Spinal cord (tissue), 10 donors: ENCODE measurements around the gene RBMS2. TPM values are rescaled to one million over a fixed set of nuclear protein-coding genes. Genes with fewer than 3 reads are reported as not detected.

Experiments used
- DNase-seq, 6 donors: peaks; one replicate each; pipeline versions ENCODE4 v3.0.0 to v3.0.0-alpha.2; 2013 to 2015; ENCODE audit warnings: low spot score in 6 of 6, low read depth in 4 of 6
- H3K27ac ChIP-seq: one replicate; pipeline ENCODE4 v1.5.1; 2013; ENCODE audit warnings: low read depth, low read length, control low read depth
- H3K27me3 ChIP-seq: one replicate; pipeline ENCODE4 v1.6.1; 2013; ENCODE audit warnings: low read length; ENCODE audit not compliant: control insufficient read depth, insufficient read depth
- H3K36me3 ChIP-seq: one replicate; pipeline ENCODE4 v1.6.1; 2013; ENCODE audit warnings: low read length; ENCODE audit not compliant: control insufficient read depth, insufficient read depth
- H3K4me1 ChIP-seq: one replicate; pipeline ENCODE4 v1.6.1; 2013; ENCODE audit warnings: low read length; ENCODE audit not compliant: control insufficient read depth, insufficient read depth
- H3K4me3 ChIP-seq: one replicate; pipeline ENCODE4 v1.5.1; 2013; ENCODE audit warnings: low read depth, low read length, control low read depth
- H3K9me3 ChIP-seq: one replicate; pipeline ENCODE4 v1.6.1; 2013; ENCODE audit warnings: low read length; ENCODE audit not compliant: control insufficient read depth, insufficient read depth
- WGBS: methylation state at CpG from one replicate; pipeline ENCODE4 v1.1.5; 2013; ENCODE audit warnings: missing lambda C conversion rate; ENCODE audit not compliant: insufficient coverage; 5-methylcytosine and 5-hydroxymethylcytosine counted together
- long read RNA-seq, 4 donors: transcript quantifications; one replicate each; lab custom pipeline, GENCODE V29; 2026
- polyA plus RNA-seq, 2 donors: library from polyadenylated mRNA; unstranded; fragments of 120-200 nt; gene quantifications; one replicate each; pipeline ENCODE4 v1.2.1, GENCODE V29; 2013; ENCODE audit not compliant: insufficient read length in 2 of 2
- total RNA-seq, 2 donors: library from RNA; depleted of rRNA in 1 of 2; stranded (reverse); fragments of 120-200 nt in 1 of 2; fragments of >200 nt in 1 of 2; gene quantifications; one replicate each; pipeline versions ENCODE4 v1.2.3 to v1.2.4, GENCODE V29; 2013 to 2014
- donor health status: healthy.

RBMS2 gene
- 10 to 100 TPM; 12.3 to 19.8 TPM for total RNA-seq
- polyA plus RNA-seq = 10 to 100 TPM; 13.0 to 23.7 TPM
- long read RNA-seq, donor 1 = 0 reads
- long read RNA-seq, donor 2, full-length matches to known transcripts = 1 of 1 reads
- long read RNA-seq, donor 2, partial matches to known transcripts = 0 of 1 reads
- long read RNA-seq, donor 2, other reads (novel, unspliced or antisense) = 0 of 1 reads
- long read RNA-seq, donor 3 = 0 reads
- long read RNA-seq, donor 4, full-length matches to known transcripts = 1 of 2,117 reads
- long read RNA-seq, donor 4, partial matches to known transcripts = 2,090 of 2,117 reads
- long read RNA-seq, donor 4, other reads (novel, unspliced or antisense) = 26 of 2,117 reads

- no peaks in the 10 kb centered on the region for H3K27me3 ChIP-seq
- H3K27ac ChIP-seq = peak within 1 kb of the TSS; percentile 95
- H3K9me3 ChIP-seq = no peaks in the 10 kb centered on the region
- WGBS = 0% methylated on average over 4 of the region's 15 CpGs
- peak; percentile 65 to 96 (median 74) for DNase-seq
- peak within 1 kb of the TSS; percentile 73 for H3K4me3 ChIP-seq
- H3K4me1 ChIP-seq = peaks cover 8% of the 10 kb centered on the region
- no peaks in the 10 kb centered on the region for H3K36me3 ChIP-seq
Measured at GRCh38 chr12:56521590-56522371, at the start of gene RBMS2. RBMS2 (plus strand) TSS chr12:56521820; CDS start chr12:56522024, 204 bp downstream.

- Histone ChIP-seq H3K36me3 (peaks cover 35% of the 10 kb centered on the region), H3K4me1 (peaks cover 2% of the 10 kb centered on the region), H3K27ac (no peak overlapping the region), H3K9me3 (no peaks in the 10 kb centered on the region), H3K4me3 (no peak overlapping the region), H3K27me3 (no peaks in the 10 kb centered on the region)
- 93% methylated on average over 8 of the region's 9 CpGs for WGBS
- no peak for DNase-seq
Measured at GRCh38 chr12:56474389-56474788, 47.2 kb upstream of the RBMS2 start.

GRCh38 chr12:56476143-56476542 is 45.5 kb upstream of the RBMS2 start:
- Histone ChIP-seq H3K4me1 (no peaks in the 10 kb centered on the region), H3K27ac (no peak overlapping the region), H3K27me3 (no peaks in the 10 kb centered on the region), H3K4me3 (no peak overlapping the region), H3K9me3 (no peaks in the 10 kb centered on the region), H3K36me3 (peaks cover 35% of the 10 kb centered on the region)
- no peak for DNase-seq
- 95% methylated on average over 5 of the region's 6 CpGs for WGBS

GRCh38 chr12:56476972-56477432 is 44.6 kb upstream of the RBMS2 start:
- no peak overlapping the region for H3K27ac ChIP-seq
- H3K9me3 ChIP-seq = no peaks in the 10 kb centered on the region
- 100% methylated on average over 1 of the region's 1 CpG for WGBS
- no peak for DNase-seq
- no peaks in the 10 kb centered on the region for H3K27me3 ChIP-seq
- no peak overlapping the region for H3K4me3 ChIP-seq
- H3K4me1 ChIP-seq = no peaks in the 10 kb centered on the region
- H3K36me3 ChIP-seq = peaks cover 34% of the 10 kb centered on the region

- Histone ChIP-seq H3K4me3 (no peak overlapping the region), H3K36me3 (peaks cover 33% of the 10 kb centered on the region), H3K27me3 (no peaks in the 10 kb centered on the region), H3K27ac (no peak overlapping the region), H3K4me1 (no peaks in the 10 kb centered on the region), H3K9me3 (no peaks in the 10 kb centered on the region)
- DNase-seq = no peak
- 86% methylated on average over 6 of the region's 6 CpGs for WGBS
Measured at GRCh38 chr12:56477521-56478225, 43.9 kb upstream of the RBMS2 start.

- no peak for DNase-seq
- Histone ChIP-seq H3K36me3 (peaks cover 26% of the 10 kb centered on the region), H3K9me3 (no peaks in the 10 kb centered on the region), H3K27me3 (no peaks in the 10 kb centered on the region), H3K4me1 (no peaks in the 10 kb centered on the region), H3K27ac (no peak overlapping the region), H3K4me3 (no peak overlapping the region)
- 94% methylated on average over 4 of the region's 7 CpGs for WGBS
Measured at GRCh38 chr12:56479625-56480024, 42.0 kb upstream of the RBMS2 start.

GRCh38 chr12:56484566-56484965 is 37.1 kb upstream of the RBMS2 start:
- H3K4me1 ChIP-seq = peaks cover 18% of the 10 kb centered on the region
- WGBS = no CpG with 5 or more reads among the region's 1 CpG
- no peak overlapping the region for H3K4me3 ChIP-seq
- peaks cover 23% of the 10 kb centered on the region for H3K27me3 ChIP-seq
- no peak overlapping the region for H3K27ac ChIP-seq
- peaks cover 2% of the 10 kb centered on the region for H3K36me3 ChIP-seq
- no peak for DNase-seq
- no peaks in the 10 kb centered on the region for H3K9me3 ChIP-seq

GRCh38 chr12:56486694-56487093 is 34.9 kb upstream of the RBMS2 start:
- no peak for DNase-seq
- H3K4me3 ChIP-seq = no peak overlapping the region

GRCh38 chr12:56487448-56488040 is 34.1 kb upstream of the RBMS2 start:
- peaks cover 23% of the 10 kb centered on the region for H3K27me3 ChIP-seq

More at GRCh38 chr12:56486694-56487093, 34.9 kb upstream of the RBMS2 start:
- Histone ChIP-seq H3K9me3 (no peaks in the 10 kb centered on the region), H3K36me3 (no peaks in the 10 kb centered on the region), H3K4me1 (peaks cover 18% of the 10 kb centered on the region), H3K27me3 (peaks cover 23% of the 10 kb centered on the region), H3K27ac (no peak overlapping the region)
- WGBS = 71% methylated on average over 7 of the region's 12 CpGs

More at GRCh38 chr12:56487448-56488040, 34.1 kb upstream of the RBMS2 start:
- Histone ChIP-seq H3K4me1 (peaks cover 18% of the 10 kb centered on the region), H3K36me3 (no peaks in the 10 kb centered on the region), H3K4me3 (peak overlapping the region; percentile 53), H3K9me3 (no peaks in the 10 kb centered on the region), H3K27ac (peak overlapping the region; percentile 25)
- DNase-seq = peak in 4 of 6 donors; percentile 13 to 79 (median 42)
- WGBS = 5% methylated on average over 44 of the region's 44 CpGs
